HG03354 (cell line): Measurements from ENCODE around the gene MRPL18.
"Not testable (repeated sequence)": the region's sequence is repeated elsewhere in the genome, so short reads cannot be mapped to it uniquely, and the experiment has no call there.

Source experiments
- ATAC-seq: cut with Tn5 transposase; IDR thresholded peaks from one replicate; pipeline ENCODE4 v1.9.1; 2021; ENCODE audit warnings: mild to moderate bottlenecking; ENCODE audit not compliant: unreplicated experiment, poor library complexity, severe bottlenecking

Gene MRPL18

DNA sequence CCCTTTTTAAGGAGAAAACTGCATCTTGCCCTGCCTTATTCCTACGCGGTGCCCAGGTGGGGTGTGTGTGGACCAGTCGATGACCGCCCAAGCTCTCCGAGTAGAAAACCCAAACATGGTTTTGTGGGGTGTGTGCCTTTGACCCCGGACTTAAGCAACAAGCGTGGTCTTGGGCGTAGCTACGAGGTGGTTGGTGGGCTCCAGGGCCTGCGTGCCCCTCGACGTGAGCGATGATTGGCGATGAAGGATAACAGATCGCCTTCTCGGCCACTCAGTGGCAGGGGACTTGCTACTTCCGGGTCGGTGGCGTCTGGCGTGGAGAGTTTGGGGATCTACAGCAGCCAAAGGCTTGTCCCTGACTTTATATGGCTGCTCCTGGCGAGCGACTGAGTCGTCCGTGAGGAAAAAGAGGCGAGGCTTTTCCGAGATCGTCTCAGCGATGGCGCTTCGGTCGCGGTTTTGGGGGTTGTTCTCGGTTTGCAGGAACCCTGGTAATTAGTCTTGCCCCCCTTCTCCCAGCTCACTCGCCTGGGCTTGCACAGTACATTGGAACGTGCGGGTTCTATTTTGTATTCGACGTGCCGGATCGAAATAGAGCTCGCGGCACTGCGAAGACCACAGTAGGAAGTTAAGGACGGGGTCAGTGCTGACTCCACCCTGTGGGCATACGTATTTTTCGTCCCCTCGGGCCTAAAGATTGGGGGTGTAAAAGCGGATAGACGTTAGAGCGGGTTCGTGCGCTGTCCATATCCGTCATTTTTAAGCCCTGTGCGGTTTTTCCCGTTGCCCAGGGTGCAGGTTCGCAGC lies at the start of gene MRPL18:
MRPL18 (plus strand) TSS at position 319 of the 807 bp plus-strand sequence; CDS start at position 440, 121 bp downstream.
- ATAC-seq, result peak; percentile 88

GRCh38 chr6:159742165-159742564 lies 48.1 kb upstream of the MRPL18 start:
- ATAC-seq, result no peak

GRCh38 chr6:159745081-159745480 lies 45.2 kb upstream of the MRPL18 start:
- ATAC-seq, result no peak

- ATAC-seq, result no peak
Measured at GRCh38 chr6:159746759-159747158, 43.5 kb upstream of the MRPL18 start.

GRCh38 chr6:159748127-159748526 lies 42.1 kb upstream of the MRPL18 start:
- ATAC-seq, result not testable (repeated sequence)

- ATAC-seq, result no peak
Measured at GRCh38 chr6:159751448-159751847, 38.8 kb upstream of the MRPL18 start.

GRCh38 chr6:159753081-159753872 lies 37.0 kb upstream of the MRPL18 start:
- ATAC-seq, result no peak

DNA sequence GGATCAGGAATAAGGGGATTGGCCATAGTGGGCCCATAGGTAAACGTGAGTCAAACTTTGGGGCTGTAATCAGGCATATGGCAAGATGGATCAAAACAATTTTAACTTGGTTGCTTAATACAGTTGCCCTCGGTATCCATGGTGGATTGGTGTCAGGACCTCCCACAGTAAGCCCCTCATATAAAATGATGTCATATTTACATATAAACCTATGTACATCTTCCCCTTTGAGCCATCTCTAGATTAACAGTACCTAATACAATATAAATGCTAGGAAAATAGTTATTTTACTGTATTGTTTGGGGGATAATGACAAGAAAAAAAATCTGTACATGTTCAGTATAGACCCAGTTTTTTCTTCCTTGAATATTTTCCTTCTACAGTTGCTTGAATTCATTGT lies 35.9 kb upstream of the MRPL18 start:
- ATAC-seq, result no peak

DNA sequence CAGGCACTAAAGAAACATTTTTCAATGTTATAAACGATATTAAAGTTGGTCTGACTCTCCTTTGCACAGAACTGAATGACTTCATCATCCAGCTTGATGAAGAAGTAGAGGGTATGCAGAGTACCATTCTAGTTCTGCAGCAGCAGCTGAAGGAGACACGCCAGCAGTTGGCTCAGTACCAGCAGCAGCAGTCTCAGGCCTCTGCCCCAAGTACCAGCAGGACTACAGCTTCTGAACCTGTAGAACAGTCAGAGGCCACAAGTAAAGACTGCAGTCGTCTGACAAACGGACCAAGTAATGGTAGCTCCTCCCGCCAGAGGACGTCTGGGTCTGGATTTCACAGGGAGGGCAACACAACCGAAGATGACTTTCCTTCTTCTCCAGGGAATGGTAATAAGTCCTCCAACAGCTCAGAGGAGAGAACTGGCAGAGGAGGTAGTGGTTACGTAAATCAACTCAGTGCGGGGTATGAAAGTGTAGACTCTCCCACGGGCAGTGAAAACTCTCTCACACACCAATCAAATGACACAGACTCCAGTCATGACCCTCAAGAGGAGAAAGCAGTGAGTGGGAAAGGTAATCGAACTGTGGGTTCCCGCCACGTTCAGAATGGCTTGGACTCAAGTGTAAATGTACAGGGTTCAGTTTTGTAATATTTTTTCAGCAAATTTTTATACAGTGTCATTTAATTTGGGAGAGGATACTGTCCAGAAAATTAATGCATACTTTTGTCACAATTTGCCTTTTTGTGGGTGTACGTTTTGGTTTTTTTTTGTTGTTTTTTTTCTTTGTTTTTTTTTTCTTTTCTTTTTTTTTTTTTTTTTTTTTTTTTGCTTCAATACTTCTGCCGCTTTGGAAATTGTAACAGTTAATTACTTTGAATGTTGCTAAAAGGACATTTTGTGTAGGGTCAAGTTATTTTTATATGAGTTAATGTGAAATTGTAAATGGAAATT lies 35.0 kb upstream of the MRPL18 start:
- no peak for ATAC-seq

GRCh38 chr6:159756508-159756907 lies 33.8 kb upstream of the MRPL18 start:
- no peak for ATAC-seq

GRCh38 chr6:159758031-159759001 lies 32.0 kb upstream of the MRPL18 start:
- no peak for ATAC-seq

DNA sequence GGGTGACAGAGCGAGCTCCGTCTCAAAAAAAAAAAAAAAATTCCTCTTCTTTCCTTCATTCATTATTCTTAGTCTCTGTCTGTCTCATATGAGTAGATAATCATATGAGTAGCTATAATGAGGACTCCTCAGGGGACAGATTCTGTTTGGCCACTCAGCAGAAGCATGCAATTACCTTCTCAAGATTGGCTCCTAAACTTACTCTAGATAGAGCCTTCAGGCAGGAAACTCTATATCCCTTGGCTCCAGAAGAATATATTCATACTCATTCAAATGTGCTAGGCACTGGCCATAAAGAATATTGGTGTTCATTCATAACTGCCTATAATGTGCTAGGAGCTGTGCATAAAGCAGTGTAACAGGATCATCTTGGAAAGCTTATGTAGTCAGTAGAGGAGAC lies 30.6 kb upstream of the MRPL18 start:
- no peak for ATAC-seq

DNA sequence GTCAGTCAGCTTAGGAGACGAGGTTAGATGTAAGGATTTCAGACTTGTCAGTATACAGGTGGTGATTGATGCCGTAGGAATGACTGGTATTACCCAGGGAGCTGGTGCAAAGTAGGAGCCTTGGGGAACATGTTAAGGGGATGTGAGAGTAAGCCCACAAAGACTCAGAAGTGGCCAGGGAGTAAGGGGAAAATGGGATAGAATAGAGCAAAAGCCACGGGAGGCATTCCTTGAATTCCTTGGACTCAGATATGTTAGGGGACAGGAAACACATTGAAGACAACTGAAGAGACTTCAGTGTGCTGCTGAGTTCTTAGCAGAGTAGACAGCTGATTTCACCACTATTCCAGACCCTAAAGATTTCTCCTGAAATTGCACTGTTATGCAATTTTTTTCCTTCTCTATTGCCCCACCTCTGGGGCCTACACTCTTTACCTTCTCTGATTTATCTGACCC lies 29.6 kb upstream of the MRPL18 start:
- ATAC-seq, result no peak

GRCh38 chr6:159761129-159761872 lies 29.0 kb upstream of the MRPL18 start:
- no peak for ATAC-seq

DNA sequence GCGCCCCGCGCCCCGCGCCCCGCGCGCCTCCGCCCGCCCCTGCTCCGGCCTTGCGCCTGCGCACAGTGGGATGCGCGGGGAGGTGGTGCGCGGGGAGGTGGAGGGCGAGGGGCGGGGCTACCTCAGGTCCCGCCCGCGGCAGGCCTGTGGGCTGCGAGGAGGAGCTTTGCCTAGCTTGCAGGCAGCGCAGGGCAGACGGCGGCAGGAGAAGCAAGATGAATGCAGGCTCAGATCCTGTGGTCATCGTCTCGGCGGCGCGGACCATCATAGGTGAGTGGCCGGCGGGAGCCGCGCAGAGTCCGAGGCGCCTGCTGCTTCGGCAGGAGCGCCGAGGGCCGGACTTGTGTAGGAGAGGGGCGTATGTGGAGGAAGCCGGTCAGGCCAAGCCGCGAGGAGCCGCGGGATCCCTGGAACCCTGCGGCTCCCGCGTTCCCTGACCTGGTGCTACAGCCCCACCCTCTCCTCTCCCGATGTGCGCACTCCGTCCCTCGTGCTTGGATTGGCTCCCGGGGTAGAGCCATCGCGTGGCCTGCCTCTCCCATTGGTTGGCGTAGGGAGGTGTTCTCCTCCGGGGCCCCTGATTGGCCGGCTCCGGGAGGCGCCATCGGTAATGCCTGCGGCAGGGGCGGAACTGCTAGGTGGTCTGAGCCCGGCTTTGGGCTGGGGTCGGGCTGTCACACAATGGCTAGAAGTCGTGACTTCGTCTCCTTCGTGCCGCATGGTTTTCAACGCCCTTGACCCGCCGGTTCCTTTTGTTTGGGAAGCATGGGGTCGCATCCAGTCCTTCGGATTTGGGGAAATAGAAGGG lies 28.2 kb upstream of the MRPL18 start, which contains the start of gene ACAT2:
ACAT2 (plus strand) TSS at position 173 of the 808 bp plus-strand sequence; CDS start at position 216, 43 bp downstream.
- peak; percentile 98 for ATAC-seq

DNA sequence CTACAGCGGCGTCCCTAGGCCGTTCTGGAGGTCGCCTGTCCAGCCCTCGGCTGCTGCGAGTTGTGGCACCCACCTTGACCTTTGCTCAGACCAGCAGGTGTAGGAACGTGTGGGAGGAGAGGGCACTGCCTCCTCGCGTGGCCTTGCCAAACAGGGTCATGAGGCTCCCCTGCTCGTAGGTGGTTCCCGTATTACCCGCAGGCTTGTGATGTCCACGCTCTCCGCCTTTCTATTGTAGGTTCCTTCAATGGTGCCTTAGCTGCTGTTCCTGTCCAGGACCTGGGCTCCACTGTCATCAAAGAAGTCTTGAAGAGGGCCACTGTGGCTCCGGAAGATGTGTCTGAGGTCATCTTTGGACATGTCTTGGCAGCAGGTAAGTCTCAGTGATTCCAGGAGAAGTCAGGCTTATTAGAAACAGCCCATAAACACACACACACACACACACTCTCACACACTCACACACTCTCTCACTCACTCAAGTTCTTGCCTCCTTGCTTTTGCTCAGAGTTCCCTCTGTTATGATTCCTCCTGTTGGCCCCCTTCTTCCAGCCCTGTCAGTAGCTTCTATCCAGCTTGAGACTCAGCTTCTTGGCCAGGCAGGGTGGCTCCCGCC lies 27.5 kb upstream of the MRPL18 start:
- peak; percentile 10 for ATAC-seq

DNA sequence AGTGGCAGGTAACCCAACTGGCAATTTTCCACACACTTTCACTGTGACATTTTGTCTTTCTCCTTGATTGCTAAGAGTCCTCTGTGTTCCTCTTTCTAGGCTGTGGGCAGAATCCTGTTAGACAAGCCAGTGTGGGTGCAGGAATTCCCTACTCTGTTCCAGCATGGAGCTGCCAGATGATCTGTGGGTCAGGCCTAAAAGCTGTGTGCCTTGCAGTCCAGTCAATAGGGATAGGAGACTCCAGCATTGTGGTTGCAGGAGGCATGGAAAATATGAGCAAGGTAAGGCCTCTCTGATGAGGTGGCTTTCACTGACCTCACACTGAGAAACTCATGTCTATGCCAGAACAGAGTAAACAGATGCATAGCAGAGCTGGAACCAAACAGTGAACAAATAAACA lies 23.4 kb upstream of the MRPL18 start:
- ATAC-seq, result no peak
